ENCODE results near the gene SLC35E1. TPM values are rescaled to one million over a fixed set of nuclear protein-coding genes. Genes with fewer than 3 reads are reported as not detected.
A peak's percentile ranks its signal among the peaks of the same experiment; 100 is the strongest.

Gene SLC35E1
- total and polyA plus RNA-seq, 12 donors: 20.1 to 49.8 (median 37.3) TPM

DNA sequence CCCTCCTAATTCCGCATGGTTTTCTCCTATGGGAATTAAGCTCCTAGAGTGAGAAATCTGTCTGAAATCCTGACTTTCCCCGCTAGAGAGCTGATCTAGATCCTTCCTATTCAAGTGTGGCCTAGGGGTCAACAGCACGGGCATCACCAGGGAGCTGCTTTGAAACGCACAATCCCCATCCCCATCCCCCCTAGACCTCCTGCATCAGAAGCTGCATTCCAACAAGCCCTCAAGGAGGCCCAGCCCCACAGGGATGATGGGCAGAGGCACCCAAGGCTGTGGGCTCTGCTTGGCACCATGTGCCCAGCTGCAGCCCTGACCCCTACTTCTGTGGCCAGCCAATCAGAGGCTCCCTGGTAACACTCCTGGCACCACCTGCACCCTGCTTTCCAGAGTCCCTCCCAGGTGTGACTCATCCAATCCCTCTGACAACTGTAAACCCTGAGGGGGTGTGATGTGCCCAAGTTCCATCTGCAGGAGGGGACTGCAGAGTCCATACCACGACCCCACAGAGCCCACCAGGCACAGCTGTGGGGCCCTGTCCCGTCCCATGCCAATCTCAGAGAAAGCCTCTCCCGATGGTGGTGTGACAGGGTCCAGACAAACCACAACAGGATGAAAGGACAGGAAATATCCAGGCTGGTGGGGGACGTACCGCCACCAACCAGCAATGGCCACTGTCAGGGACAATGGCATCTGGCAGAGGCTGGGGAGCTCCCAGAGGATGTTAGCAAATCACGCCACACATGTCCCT lies 19.8 kb upstream of the SLC35E1 start:
- Histone ChIP-seq H3K4me1 (replicated peaks in 1 of 2) (peaks cover 39 to 70% of the 10 kb centered on the region in 2 donors), H3K36me3 (replicated peaks in 1 of 2) (no peaks in the 10 kb centered on the region), H3K4me3 (no peak overlapping the region), H3K27me3 (no peaks in the 10 kb centered on the region), H3K27ac (peak overlapping the region in 1 of 5 donors; percentile 34), H3K9me3 (replicated peaks in 1 of 3) (no peaks in the 10 kb centered on the region)
- WGBS, 4 donors: 56 to 80% (median 58%) methylated on average over 1 to 10 of the region's 10 CpGs
- TF ChIP-seq, protein P1, sequence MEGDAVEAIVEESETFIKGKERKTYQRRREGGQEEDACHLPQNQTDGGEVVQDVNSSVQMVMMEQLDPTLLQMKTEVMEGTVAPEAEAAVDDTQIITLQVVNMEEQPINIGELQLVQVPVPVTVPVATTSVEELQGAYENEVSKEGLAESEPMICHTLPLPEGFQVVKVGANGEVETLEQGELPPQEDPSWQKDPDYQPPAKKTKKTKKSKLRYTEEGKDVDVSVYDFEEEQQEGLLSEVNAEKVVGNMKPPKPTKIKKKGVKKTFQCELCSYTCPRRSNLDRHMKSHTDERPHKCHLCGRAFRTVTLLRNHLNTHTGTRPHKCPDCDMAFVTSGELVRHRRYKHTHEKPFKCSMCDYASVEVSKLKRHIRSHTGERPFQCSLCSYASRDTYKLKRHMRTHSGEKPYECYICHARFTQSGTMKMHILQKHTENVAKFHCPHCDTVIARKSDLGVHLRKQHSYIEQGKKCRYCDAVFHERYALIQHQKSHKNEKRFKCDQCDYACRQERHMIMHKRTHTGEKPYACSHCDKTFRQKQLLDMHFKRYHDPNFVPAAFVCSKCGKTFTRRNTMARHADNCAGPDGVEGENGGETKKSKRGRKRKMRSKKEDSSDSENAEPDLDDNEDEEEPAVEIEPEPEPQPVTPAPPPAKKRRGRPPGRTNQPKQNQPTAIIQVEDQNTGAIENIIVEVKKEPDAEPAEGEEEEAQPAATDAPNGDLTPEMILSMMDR (IDR thresholded peaks at IDR 0.05): no peak
- no peak for TF ChIP-seq POLR2A (IDR thresholded peaks at IDR 0.05)
- intact Hi-C loops (cut with DNase I): no loop called here
- peak; percentile 51 to 74 (median 66) for DNase-seq

DNA sequence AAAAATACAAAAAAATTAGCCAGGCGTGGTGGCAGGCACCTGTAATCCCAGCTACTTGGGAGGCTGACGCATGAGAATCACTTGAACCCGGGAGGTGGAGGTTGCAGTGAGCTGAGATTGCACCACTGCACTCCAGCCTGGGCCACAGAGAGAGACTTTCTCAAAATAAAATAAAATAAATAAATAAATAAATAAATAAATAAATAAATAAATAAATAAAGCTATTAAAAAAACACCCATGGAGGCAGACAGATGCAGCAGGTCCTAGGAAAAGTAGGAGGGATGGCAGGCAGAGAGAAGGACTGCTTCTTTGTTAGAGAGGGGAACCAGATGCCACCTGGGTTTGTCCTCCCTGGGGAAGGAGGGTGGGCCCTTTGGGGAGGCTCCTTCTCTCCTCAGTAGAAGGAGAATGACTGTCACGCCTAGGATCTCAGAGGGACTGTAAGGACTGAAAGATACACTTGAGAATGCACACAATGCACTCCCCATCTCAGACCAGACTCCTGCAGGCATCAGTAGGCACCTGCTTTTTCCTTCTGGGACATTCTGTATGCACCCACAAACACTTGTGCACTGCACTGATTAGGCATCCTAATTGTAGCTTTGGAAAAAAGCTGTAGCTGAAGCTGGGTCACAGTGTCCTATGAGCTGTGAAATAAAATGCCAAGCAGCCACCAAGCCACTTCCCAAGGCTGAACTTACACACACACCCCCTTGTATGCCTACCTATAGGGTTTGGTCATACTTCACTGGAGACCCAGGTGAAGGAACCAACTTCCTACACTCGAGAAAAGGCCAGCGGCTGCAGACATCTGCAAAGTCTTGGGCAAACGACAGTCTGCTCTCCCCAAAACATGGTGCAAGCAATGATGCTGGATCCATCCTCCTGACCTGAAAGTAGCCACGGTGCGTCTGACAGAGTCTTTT lies 18.9 kb upstream of the SLC35E1 start:
- 83 to 90% (median 90%) methylated on average over 8 to 9 of the region's 9 CpGs for WGBS, 4 donors

DNA sequence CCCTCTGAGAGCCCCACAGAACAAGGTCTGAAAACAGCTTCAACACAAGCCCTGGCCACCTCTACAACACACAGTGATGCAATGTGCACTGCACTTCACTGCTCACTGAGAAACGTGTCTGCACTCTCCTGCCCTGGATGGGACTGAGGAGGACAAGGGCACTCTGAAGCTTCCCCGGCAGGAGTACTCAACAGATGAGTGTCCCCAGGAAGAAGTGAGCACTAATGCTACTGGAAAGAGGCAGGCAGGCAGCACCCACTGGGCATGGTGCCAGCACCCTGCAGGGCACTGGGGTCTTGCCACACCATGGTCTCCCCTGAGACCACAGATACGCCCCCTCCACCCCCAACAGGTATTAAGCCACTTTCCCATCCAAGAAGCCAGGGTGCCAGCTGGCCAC lies 17.7 kb upstream of the SLC35E1 start:
- Histone ChIP-seq H3K36me3 (replicated peaks in 1 of 2) (no peaks in the 10 kb centered on the region), H3K27ac (peak overlapping the region in 2 of 5 donors; percentile 17 to 28), H3K27me3 (no peaks in the 10 kb centered on the region), H3K4me3 (no peak overlapping the region), H3K4me1 (replicated peaks in 1 of 2) (peaks cover 39 to 81% of the 10 kb centered on the region in 2 donors), H3K9me3 (replicated peaks in 1 of 3) (no peaks in the 10 kb centered on the region)
- WGBS, 4 donors: 51 to 60% (median 56%) methylated on average over 1 to 3 of the region's 3 CpGs
- TF ChIP-seq POLR2A (IDR thresholded peaks at IDR 0.05): no peak
- TF ChIP-seq, protein P1 (IDR thresholded peaks at IDR 0.05): no peak
- intact Hi-C loops (cut with DNase I): no loop called here
- no peak for DNase-seq

More for the DNA sequence above, 18.9 kb upstream of the SLC35E1 start:
- intact Hi-C loops (cut with DNase I): no loop called here
- Histone ChIP-seq H3K4me1 (replicated peaks in 1 of 2) (peaks cover 39 to 77% of the 10 kb centered on the region in 2 donors), H3K27ac (no peak overlapping the region), H3K9me3 (replicated peaks in 1 of 3) (no peaks in the 10 kb centered on the region), H3K36me3 (replicated peaks in 1 of 2) (no peaks in the 10 kb centered on the region), H3K4me3 (no peak overlapping the region), H3K27me3 (no peaks in the 10 kb centered on the region)
- no peak for TF ChIP-seq POLR2A (IDR thresholded peaks at IDR 0.05)
- DNase-seq: no peak

DNA sequence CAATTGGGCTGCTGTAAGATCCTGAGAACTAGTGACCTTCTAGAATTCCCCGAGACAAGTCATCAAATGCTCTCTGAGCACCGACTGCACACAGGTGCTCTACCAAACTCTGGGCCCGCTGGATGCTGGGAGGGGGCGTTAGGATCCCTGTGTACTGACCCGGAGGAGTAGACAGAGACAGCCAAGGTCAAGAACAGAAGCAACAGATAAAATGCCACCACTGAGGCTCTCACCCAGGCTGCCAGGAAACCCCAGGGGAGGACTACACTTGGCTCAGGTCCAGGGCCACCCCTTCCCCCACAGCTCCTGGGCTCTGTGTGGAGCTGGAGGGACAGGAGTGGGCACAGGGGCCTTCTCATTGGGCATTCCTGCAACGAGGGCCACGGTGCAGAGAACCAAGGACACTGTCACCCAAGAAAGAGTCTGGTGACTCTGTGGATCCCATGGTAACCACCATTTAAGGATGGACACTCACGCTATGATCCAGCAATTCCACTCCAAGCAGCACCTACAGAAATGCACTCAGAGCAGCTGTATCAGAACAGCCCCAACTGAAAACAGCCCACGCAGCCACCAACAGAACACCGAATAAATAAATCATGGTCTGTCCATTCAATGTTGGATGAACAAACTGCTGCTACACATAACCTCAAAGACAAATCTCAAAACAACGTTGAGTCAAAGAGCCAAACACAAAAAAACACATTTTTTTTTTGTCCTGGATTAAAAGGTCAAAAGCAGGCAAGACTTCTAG lies 16.8 kb upstream of the SLC35E1 start:
- WGBS, 4 donors: 41 to 54% (median 42%) methylated on average over 8 to 11 of the region's 11 CpGs
- Histone ChIP-seq H3K27ac (peak overlapping the region in 3 of 5 donors; percentile 52 to 72 (median 58)), H3K4me3 (no peak overlapping the region), H3K27me3 (no peaks in the 10 kb centered on the region), H3K4me1 (replicated peaks in 1 of 2) (peaks cover 39 to 80% of the 10 kb centered on the region in 2 donors), H3K36me3 (replicated peaks in 1 of 2) (no peaks in the 10 kb centered on the region), H3K9me3 (replicated peaks in 1 of 3) (no peaks in the 10 kb centered on the region)
- DNase-seq: no peak
- TF ChIP-seq, protein P1 (IDR thresholded peaks at IDR 0.05): no peak
- no peak for TF ChIP-seq POLR2A (IDR thresholded peaks at IDR 0.05)
- intact Hi-C loops (cut with DNase I): no loop called here

Measured in adrenal gland (tissue), 12 donors.